ENCODE measurements around the gene LMX1B.

- TF ChIP-seq POLR2A (IDR thresholded peaks at IDR 0.05; ENCODE audit: low read depth, low read length), result no peak
- no peak for TF ChIP-seq PAX5 (IDR thresholded peaks at IDR 0.05; ENCODE audit: insufficient read depth, low read length, severe bottlenecking)
- TF ChIP-seq POLR2AphosphoS5 (IDR thresholded peaks at IDR 0.05; ENCODE audit: low read depth, low read length), result no peak
- no peak for TF ChIP-seq TAF1 (IDR thresholded peaks at IDR 0.05; ENCODE audit: low read depth, low read length)
Observed at GRCh38 chr9:126599047-126599650, 14.6 kb upstream of the LMX1B start.

Data from GM12891 (cell line).